MCF 10A (cell line): ENCODE results near the gene RGS11. TPM values are rescaled to one million over a fixed set of nuclear protein-coding genes. Genes with fewer than 3 reads are reported as not detected.

Experiments used
- BruUV-seq: library from RNA; stranded (reverse); fragments of 400-500 nt; replicated peaks from 2 replicates; lab custom pipeline; 2021; lab: Mats Ljungman, UMichigan
- CTCF ChIA-PET: fragments of 300-600 bp; sonication (Branson Sonifier 250); formaldehyde crosslinking; extraction: SDS; loops from one replicate; lab custom pipeline; 2021; ENCODE audit warnings: antibody characterized with exemption, inconsistent platforms; lab: Yijun Ruan, JAX
- POLR2A ChIA-PET: fragments of 300-600, 350-650 bp; sonication (Branson Sonifier 250); formaldehyde crosslinking; extraction: SDS; loops from one replicate; lab custom pipeline; 2020; ENCODE audit warnings: antibody characterized with exemption, inconsistent platforms; lab: Yijun Ruan, JAX
- DNase-seq: peaks from one replicate; pipeline ENCODE4 v3.0.0-alpha.2; 2018; ENCODE audit not compliant: unreplicated experiment
- H3K27ac Mint-ChIP-seq: one replicate; pipeline ENCODE4 v1.8.0; 2022; ENCODE audit warnings: mild to moderate bottlenecking, low read depth, mixed read lengths; ENCODE audit not compliant: unreplicated experiment
- H3K27me3 Mint-ChIP-seq: one replicate; pipeline ENCODE4 v1.8.0; 2022; ENCODE audit warnings: mixed read lengths; ENCODE audit not compliant: insufficient read depth, unreplicated experiment
- H3K36me3 Mint-ChIP-seq: one replicate; pipeline ENCODE4 v1.8.0; 2022; ENCODE audit warnings: mild to moderate bottlenecking, moderate library complexity, mixed read lengths; ENCODE audit not compliant: insufficient read depth, unreplicated experiment
- H3K4me1 Mint-ChIP-seq: one replicate; pipeline ENCODE4 v1.8.0; 2022; ENCODE audit warnings: mixed read lengths; ENCODE audit not compliant: insufficient read depth, unreplicated experiment
- H3K4me3 Mint-ChIP-seq: one replicate; pipeline ENCODE4 v1.8.0; 2022; ENCODE audit warnings: mild to moderate bottlenecking, moderate library complexity, mixed read lengths; ENCODE audit not compliant: unreplicated experiment
- H3K9me3 Mint-ChIP-seq: one replicate; pipeline ENCODE4 v1.8.0; 2022; ENCODE audit warnings: mixed read lengths; ENCODE audit not compliant: unreplicated experiment
- intact Hi-C: fragments of 100-400 bp; cut with micrococcal nuclease; formaldehyde crosslinking; loops from 2 replicates; pipeline ENCODE4 v1.14.1; 2022
- total RNA-seq: library from RNA; stranded (reverse); gene quantifications from 2 replicates; pipeline ENCODE4 v1.2.3, GENCODE V29; 2022
- TF ChIP-seq, protein P1 (sequence below): fragments of 200-600 bp; IDR thresholded peaks from one replicate; pipeline ENCODE4 v1.8.0; 2022; ENCODE audit warnings: antibody characterized with exemption, mild to moderate bottlenecking; ENCODE audit not compliant: unreplicated experiment

Gene RGS11
- total RNA-seq, 1 experiment from 2014 or later: 1.7 TPM

DNA sequence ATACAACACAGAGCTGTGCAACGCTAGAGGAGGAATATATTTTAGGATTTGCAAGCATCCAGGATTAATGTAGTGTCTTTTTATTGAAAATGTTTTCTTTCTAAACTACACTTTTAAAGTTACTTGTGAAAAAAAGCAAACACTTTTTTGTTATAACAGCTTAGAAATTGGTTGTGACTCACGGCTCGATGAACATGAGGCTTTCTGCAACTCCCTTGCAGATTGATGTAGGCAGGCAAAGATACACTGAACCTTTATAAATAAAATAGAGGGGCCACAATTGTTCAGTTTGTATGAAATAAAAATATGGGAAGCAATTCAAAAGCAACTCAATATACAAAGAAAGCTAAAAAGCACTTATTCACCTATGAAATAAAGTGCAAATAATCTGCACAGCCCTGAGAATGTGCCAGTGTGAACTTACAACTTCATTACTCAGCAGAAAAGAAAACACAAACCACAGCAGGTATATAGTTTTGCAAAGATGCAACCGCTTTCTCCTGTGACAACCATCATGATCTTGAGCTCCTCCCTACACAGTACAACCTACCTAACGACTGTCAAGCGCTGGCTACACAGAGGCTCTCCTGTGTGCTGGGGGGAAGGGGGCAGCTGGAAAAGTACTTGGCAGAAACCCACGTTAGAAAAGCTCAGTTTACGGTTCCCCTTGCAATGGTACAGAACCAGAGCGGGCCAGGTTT is 47.4 kb downstream of the RGS11 start:
- POLR2A ChIA-PET: interaction anchor here (0.6 to 3.0 kb wide), 11 partner anchors 10 to 415 kb away, joined by 3 to 16 read pairs (median 5); partner anchors contain the start of gene AXIN1
- no peaks in the 10 kb centered on the region for H3K27me3 Mint-ChIP-seq
- H3K4me1 Mint-ChIP-seq: peaks cover 5% of the 10 kb centered on the region
- peak overlapping the region; percentile 84 for H3K27ac Mint-ChIP-seq
- TSS peak; percentile 39 for BruUV-seq
- H3K9me3 Mint-ChIP-seq: no peaks in the 10 kb centered on the region
- TF ChIP-seq, protein P1, sequence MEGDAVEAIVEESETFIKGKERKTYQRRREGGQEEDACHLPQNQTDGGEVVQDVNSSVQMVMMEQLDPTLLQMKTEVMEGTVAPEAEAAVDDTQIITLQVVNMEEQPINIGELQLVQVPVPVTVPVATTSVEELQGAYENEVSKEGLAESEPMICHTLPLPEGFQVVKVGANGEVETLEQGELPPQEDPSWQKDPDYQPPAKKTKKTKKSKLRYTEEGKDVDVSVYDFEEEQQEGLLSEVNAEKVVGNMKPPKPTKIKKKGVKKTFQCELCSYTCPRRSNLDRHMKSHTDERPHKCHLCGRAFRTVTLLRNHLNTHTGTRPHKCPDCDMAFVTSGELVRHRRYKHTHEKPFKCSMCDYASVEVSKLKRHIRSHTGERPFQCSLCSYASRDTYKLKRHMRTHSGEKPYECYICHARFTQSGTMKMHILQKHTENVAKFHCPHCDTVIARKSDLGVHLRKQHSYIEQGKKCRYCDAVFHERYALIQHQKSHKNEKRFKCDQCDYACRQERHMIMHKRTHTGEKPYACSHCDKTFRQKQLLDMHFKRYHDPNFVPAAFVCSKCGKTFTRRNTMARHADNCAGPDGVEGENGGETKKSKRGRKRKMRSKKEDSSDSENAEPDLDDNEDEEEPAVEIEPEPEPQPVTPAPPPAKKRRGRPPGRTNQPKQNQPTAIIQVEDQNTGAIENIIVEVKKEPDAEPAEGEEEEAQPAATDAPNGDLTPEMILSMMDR: no peak
- CTCF ChIA-PET: interaction anchor here (0.6 to 1.8 kb wide), 14 partner anchors 9 to 162 kb away, joined by 3 to 8 read pairs (median 4); no protein-coding TSS in a partner anchor
- intact Hi-C loops: loop anchor here (2.0 kb wide), 1 partner anchor 134 kb away; no protein-coding TSS in a partner anchor
- DNase-seq: peak; percentile 16
- peaks cover 56% of the 10 kb centered on the region for H3K36me3 Mint-ChIP-seq
- H3K4me3 Mint-ChIP-seq: peak overlapping the region; percentile 87

DNA sequence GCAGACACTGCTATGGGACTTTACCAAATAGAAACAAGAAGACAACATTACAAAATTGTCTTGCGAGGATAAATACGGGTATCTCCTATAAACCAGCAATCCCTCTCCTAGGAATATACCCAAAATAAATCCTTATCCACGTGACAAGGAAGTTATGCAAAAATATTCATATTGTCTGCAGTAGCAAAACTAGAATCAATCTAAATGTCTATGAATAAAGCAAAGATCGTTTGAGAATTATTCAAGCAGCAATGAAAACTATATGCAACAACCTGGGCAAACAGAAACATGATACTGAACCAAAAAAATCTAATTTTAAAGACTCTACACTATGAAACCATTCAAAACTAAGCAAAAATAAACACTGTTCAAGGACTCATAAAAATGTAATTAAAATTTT is 55.7 kb downstream of the RGS11 start:
- ChIA-PET CTCF (interaction anchor here (0.6 to 1.8 kb wide), 2 partner anchors 16 to 144 kb away, joined by 3 to 5 read pairs; no protein-coding TSS in a partner anchor), POLR2A (interaction anchor here (1.0 to 3.0 kb wide), 3 partner anchors 8 to 20 kb away, joined by 3 to 13 read pairs (median 6); partner anchors contain the start of genes FAM234A and LUC7L)
- TF ChIP-seq, protein P1: no peak
- Mint-ChIP-seq H3K36me3 (peaks cover 92% of the 10 kb centered on the region), H3K4me1 (no peaks in the 10 kb centered on the region), H3K9me3 (no peaks in the 10 kb centered on the region), H3K4me3 (no peak overlapping the region), H3K27ac (no peak overlapping the region), H3K27me3 (no peaks in the 10 kb centered on the region)
- intact Hi-C loops: no loop called here
- no TSS peak for BruUV-seq
- DNase-seq: no peak

Other genes starting within 250 kb of the RGS11 start
- gene POLR3K, start 222.3 kb downstream of the RGS11 start, total RNA-seq: 14.8 and 19.2 TPM in 2 replicates
- 11.9 and 21.2 TPM in 2 replicates for gene SNRNP25, start 222.1 kb downstream of the RGS11 start, total RNA-seq
- 26.3 and 30.0 TPM in 2 replicates for gene RHBDF1, start 203.3 kb downstream of the RGS11 start, total RNA-seq
- gene MPG, start 197.7 kb downstream of the RGS11 start, total RNA-seq: 62.8 and 66.1 TPM in 2 replicates
- 34.9 and 45.2 TPM in 2 replicates for gene NPRL3, start 137.3 kb downstream of the RGS11 start, total RNA-seq
- not detected in 2 replicates for gene HBZ, start 123.3 kb downstream of the RGS11 start, total RNA-seq
- gene HBM, start 110.0 kb downstream of the RGS11 start, total RNA-seq: not detected in 2 replicates
- gene HBA2, start 103.1 kb downstream of the RGS11 start, total RNA-seq: not detected in 2 replicates
- 2.2 and 2.9 TPM in 2 replicates for gene HBA1, start 99.3 kb downstream of the RGS11 start, total RNA-seq
- not detected in 2 replicates for gene HBQ1, start 95.5 kb downstream of the RGS11 start, total RNA-seq
- gene LUC7L, start 46.5 kb downstream of the RGS11 start, total RNA-seq: 58.9 and 74.1 TPM in 2 replicates
- gene FAM234A, start 41.1 kb downstream of the RGS11 start, total RNA-seq: 61.2 and 67.3 TPM in 2 replicates
- gene ARHGDIG, start 4.6 kb upstream of the RGS11 start, total RNA-seq: not detected in 2 replicates
- gene PDIA2, start 7.2 kb upstream of the RGS11 start, total RNA-seq: 0.56 TPM in 1 of 2 replicates, not detected in the other
- 37.0 and 43.7 TPM in 2 replicates for gene AXIN1, start 76.8 kb upstream of the RGS11 start, total RNA-seq
- 105 and 121 TPM in 2 replicates for gene MRPL28, start 94.6 kb upstream of the RGS11 start, total RNA-seq
- 18.3 and 23.9 TPM in 2 replicates for gene PGAP6, start 106.0 kb upstream of the RGS11 start, total RNA-seq
- 71.9 and 76.8 TPM in 2 replicates for gene NME4, start 121.3 kb upstream of the RGS11 start, total RNA-seq
- 29.0 and 37.2 TPM in 2 replicates for gene DECR2, start 125.9 kb upstream of the RGS11 start, total RNA-seq
- 37.5 and 40.6 TPM in 2 replicates for gene RAB11FIP3, start 149.7 kb upstream of the RGS11 start, total RNA-seq